ENCODE measurements around the gene TCFL5. TPM values are rescaled to one million over a fixed set of nuclear protein-coding genes. Genes with fewer than 3 reads are reported as not detected.
"Not testable (repeated sequence)": the region's sequence is repeated elsewhere in the genome, so short reads cannot be mapped to it uniquely, and the experiment has no call there.

The TCFL5 gene
- total and polyA plus RNA-seq, 10 of the 15 experiments (the other 5 are each of a cell fraction or from before 2014, with no cell fraction given), result 0.48 to 8.1 (median 3.8) TPM

DNA sequence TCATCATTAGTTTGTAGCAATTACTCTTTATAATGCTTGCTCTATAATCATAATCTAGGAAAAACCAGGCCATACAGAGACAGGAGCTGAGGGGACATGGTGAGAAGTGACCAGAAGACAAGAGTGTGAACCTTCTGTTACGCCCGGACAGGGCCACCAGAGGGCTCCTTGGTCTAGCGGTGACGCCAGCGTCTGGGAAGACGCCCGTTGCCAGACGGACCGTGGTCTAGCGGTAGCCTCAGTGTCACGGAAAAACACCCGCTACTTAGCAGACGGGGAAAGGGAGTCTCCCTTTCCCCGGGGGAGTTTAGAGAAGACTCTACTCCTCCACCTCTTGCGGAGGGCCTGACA is 12.0 kb upstream of the TCFL5 start:
- DNase-seq (ENCODE audit: low read depth, low spot score); in situ Hi-C loops (cut with MboI); FAIRE-seq; BruUV-seq (replicated peaks); H2AFZ ChIP-seq (ENCODE audit: control insufficient read depth, low read depth, low read length); H3K79me2 ChIP-seq (ENCODE audit: control insufficient read depth, insufficient read depth, low read length); H3K27ac ChIP-seq (ENCODE audit: control insufficient read depth, insufficient read depth); H3K4me1 ChIP-seq (ENCODE audit: control insufficient read depth, insufficient read depth, low read length); H3K27me3 ChIP-seq (replicated peaks in 1 of 2; ENCODE audit: control insufficient read depth in 2 of 2, insufficient read depth in 2 of 2, low read length in 1 of 2); ATAC-seq; CTCF ChIA-PET; H4K20me1 ChIP-seq (ENCODE audit: control insufficient read depth, insufficient read depth); H3K4me3 ChIP-seq; RAD21 ChIA-PET (ENCODE audit: unreplicated experiment); H3K9ac ChIP-seq (ENCODE audit: control insufficient read depth, insufficient read depth, low read length); H3K36me3 ChIP-seq (ENCODE audit: control insufficient read depth in 2 of 2, insufficient read depth in 2 of 2, low read length in 1 of 2); H3K9me3 ChIP-seq (replicated peaks; ENCODE audit: control insufficient read depth, insufficient read depth, low read length); H3K4me2 ChIP-seq (ENCODE audit: control insufficient read depth, insufficient read depth); intact Hi-C loops (cut with micrococcal nuclease; ENCODE audit: unreplicated experiment): not testable (repeated sequence)
- peak; percentile 36; the same call in 1 of the 2 replicates for TF ChIP-seq RAD21 (IDR thresholded peaks at IDR 0.05; ENCODE audit: insufficient read depth, low read depth, low read length)
- TF ChIP-seq, protein P1, sequence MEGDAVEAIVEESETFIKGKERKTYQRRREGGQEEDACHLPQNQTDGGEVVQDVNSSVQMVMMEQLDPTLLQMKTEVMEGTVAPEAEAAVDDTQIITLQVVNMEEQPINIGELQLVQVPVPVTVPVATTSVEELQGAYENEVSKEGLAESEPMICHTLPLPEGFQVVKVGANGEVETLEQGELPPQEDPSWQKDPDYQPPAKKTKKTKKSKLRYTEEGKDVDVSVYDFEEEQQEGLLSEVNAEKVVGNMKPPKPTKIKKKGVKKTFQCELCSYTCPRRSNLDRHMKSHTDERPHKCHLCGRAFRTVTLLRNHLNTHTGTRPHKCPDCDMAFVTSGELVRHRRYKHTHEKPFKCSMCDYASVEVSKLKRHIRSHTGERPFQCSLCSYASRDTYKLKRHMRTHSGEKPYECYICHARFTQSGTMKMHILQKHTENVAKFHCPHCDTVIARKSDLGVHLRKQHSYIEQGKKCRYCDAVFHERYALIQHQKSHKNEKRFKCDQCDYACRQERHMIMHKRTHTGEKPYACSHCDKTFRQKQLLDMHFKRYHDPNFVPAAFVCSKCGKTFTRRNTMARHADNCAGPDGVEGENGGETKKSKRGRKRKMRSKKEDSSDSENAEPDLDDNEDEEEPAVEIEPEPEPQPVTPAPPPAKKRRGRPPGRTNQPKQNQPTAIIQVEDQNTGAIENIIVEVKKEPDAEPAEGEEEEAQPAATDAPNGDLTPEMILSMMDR (IDR thresholded peaks at IDR 0.05 in 2 of 3, conservative IDR thresholded peaks at IDR 0.05 in 1 of 3; ENCODE audit: control insufficient read depth in 2 of 3, extremely low read depth in 1 of 3, insufficient read depth in 1 of 3, low read depth in 3 of 3, low read length in 3 of 3), result peak; percentile 18 to 43 (median 36); a peak in 4 of 6 replicates
- ChIA-PET SMC1A (ENCODE audit: uncharacterized antibody, unreplicated experiment) (interaction anchor here (1.1 to 1.4 kb wide), 3 partner anchors 82 to 375 kb away, joined by 3 to 4 read pairs (median 3); no protein-coding TSS in a partner anchor), POLR2A (interaction anchor here (1.0 kb wide), 1 partner anchor 75 kb away, joined by 3 read pairs; no protein-coding TSS in a partner anchor)
- WGBS (ENCODE audit: insufficient coverage, insufficient replicate concordance, low lambda C conversion rate, missing lambda C conversion rate), result 6% methylated on average over 15 of the region's 15 CpGs

DNA sequence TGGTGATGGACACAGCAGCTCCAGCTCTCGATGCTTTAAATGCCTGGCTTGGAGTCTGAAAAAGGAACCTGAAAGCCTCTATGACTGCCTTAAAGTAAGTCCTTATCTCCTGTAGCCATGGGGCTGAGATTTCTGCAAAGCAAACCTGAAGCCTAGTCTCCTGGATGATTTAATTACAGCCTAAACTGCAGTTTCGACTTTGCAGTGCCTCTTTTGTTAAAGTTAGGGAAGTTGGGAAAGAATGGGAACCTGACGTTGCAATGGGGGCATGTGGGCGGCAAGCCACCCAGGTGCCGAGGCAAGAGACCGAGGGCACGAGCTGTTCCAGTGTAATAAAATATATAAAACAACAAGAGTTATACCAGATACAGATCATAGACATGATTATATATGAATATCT is 11.7 kb upstream of the TCFL5 start:
- no peaks in the 10 kb centered on the region for H4K20me1 ChIP-seq (ENCODE audit: control insufficient read depth, insufficient read depth)
- in situ Hi-C loops (cut with MboI), result no loop called here
- ChIA-PET CTCF (no interaction called here), POLR2A (interaction anchor here (1.0 kb wide), 1 partner anchor 75 kb away, joined by 3 read pairs; no protein-coding TSS in a partner anchor), RAD21 (ENCODE audit: unreplicated experiment) (no interaction called here), SMC1A (ENCODE audit: uncharacterized antibody, unreplicated experiment) (interaction anchor here (1.1 to 1.4 kb wide), 3 partner anchors 82 to 376 kb away, joined by 3 to 4 read pairs (median 3); no protein-coding TSS in a partner anchor)
- no peak overlapping the region for H3K4me2 ChIP-seq (ENCODE audit: control insufficient read depth, insufficient read depth)
- H3K36me3 ChIP-seq (ENCODE audit: control insufficient read depth in 2 of 2, insufficient read depth in 2 of 2, low read length in 1 of 2), result no peaks in the 10 kb centered on the region
- no peaks in the 10 kb centered on the region; a peak in 1 of 4 replicates for H3K27me3 ChIP-seq (replicated peaks in 1 of 2; ENCODE audit: control insufficient read depth in 2 of 2, insufficient read depth in 2 of 2, low read length in 1 of 2)
- WGBS (ENCODE audit: insufficient coverage, insufficient replicate concordance, low lambda C conversion rate, missing lambda C conversion rate), result 46% methylated on average over 7 of the region's 7 CpGs
- BruUV-seq (replicated peaks), result no TSS peak
- no peaks in the 10 kb centered on the region for H3K4me1 ChIP-seq (ENCODE audit: control insufficient read depth, insufficient read depth, low read length)
- H3K27ac ChIP-seq (ENCODE audit: control insufficient read depth, insufficient read depth), result no peak overlapping the region
- DNase-seq (ENCODE audit: low read depth, low spot score) (no peak), ATAC-seq (no peak), FAIRE-seq (no peak)
- H3K9me3 ChIP-seq (replicated peaks; ENCODE audit: control insufficient read depth, insufficient read depth, low read length), result no peaks in the 10 kb centered on the region
- intact Hi-C loops (cut with micrococcal nuclease; ENCODE audit: unreplicated experiment), result no loop called here
- no peak overlapping the region for H3K4me3 ChIP-seq
- H2AFZ ChIP-seq (ENCODE audit: control insufficient read depth, low read depth, low read length), result no peak overlapping the region
- H3K9ac ChIP-seq (ENCODE audit: control insufficient read depth, insufficient read depth, low read length), result no peak overlapping the region
- H3K79me2 ChIP-seq (ENCODE audit: control insufficient read depth, insufficient read depth, low read length), result no peaks in the 10 kb centered on the region
- TF ChIP-seq CREM (IDR thresholded peaks at IDR 0.05; ENCODE audit: low read depth), result no peak
- TF ChIP-seq NRF1 (conservative IDR thresholded peaks at IDR 0.05; ENCODE audit: low read depth, low read length), result no peak
- TF ChIP-seq GATAD2B (conservative IDR thresholded peaks at IDR 0.05; ENCODE audit: low read depth), result no peak
- no peak for TF ChIP-seq IKZF1 (conservative IDR thresholded peaks at IDR 0.05)
- TF ChIP-seq RBBP5 (conservative IDR thresholded peaks at IDR 0.05), result no peak
- TF ChIP-seq, protein P2, sequence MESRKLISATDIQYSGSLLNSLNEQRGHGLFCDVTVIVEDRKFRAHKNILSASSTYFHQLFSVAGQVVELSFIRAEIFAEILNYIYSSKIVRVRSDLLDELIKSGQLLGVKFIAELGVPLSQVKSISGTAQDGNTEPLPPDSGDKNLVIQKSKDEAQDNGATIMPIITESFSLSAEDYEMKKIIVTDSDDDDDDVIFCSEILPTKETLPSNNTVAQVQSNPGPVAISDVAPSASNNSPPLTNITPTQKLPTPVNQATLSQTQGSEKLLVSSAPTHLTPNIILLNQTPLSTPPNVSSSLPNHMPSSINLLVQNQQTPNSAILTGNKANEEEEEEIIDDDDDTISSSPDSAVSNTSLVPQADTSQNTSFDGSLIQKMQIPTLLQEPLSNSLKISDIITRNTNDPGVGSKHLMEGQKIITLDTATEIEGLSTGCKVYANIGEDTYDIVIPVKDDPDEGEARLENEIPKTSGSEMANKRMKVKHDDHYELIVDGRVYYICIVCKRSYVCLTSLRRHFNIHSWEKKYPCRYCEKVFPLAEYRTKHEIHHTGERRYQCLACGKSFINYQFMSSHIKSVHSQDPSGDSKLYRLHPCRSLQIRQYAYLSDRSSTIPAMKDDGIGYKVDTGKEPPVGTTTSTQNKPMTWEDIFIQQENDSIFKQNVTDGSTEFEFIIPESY (IDR thresholded peaks at IDR 0.05), result no peak
- no peak for TF ChIP-seq CREB1 (IDR thresholded peaks at IDR 0.05; ENCODE audit: low read depth)
- TF ChIP-seq PAX8 (IDR thresholded peaks at IDR 0.05), result no peak
- TF ChIP-seq ZNF384 (IDR thresholded peaks at IDR 0.05; ENCODE audit: borderline replicate concordance, low read depth, low read length), result no peak
